Hepatic stellate cell (primary cell): Measurements from ENCODE around the gene MINDY3.
"Not testable (repeated sequence)": the region's sequence is repeated elsewhere in the genome, so short reads cannot be mapped to it uniquely, and the experiment has no call there.

Experiments used
- DNase-seq: peaks from one replicate; pipeline ENCODE4 v3.0.0; 2011; ENCODE audit warnings: low spot score

Gene MINDY3

GRCh38 chr10:15780353-15781135, 79.8 kb downstream of the MINDY3 start:
- DNase-seq = no peak

- peak; percentile 64 for DNase-seq
These were observed 84.8 kb downstream of the MINDY3 start for GRCh38 chr10:15775513-15775912.

GRCh38 chr10:15774534-15774933, 85.8 kb downstream of the MINDY3 start:
- not testable (repeated sequence) for DNase-seq

- DNase-seq = no peak
These were observed 95.3 kb downstream of the MINDY3 start for GRCh38 chr10:15764892-15765454.

- DNase-seq = no peak
These were observed 97.3 kb downstream of the MINDY3 start for GRCh38 chr10:15763006-15763405.

GRCh38 chr10:15762239-15762638, 98.1 kb downstream of the MINDY3 start:
- DNase-seq = not testable (repeated sequence)

GRCh38 chr10:15761224-15761623, 99.1 kb downstream of the MINDY3 start:
- not testable (repeated sequence) for DNase-seq

- no peak for DNase-seq
These were observed 99.6 kb downstream of the MINDY3 start for GRCh38 chr10:15760681-15761080.

- DNase-seq = no peak
These were observed 101.0 kb downstream of the MINDY3 start for GRCh38 chr10:15759265-15759664.

GRCh38 chr10:15758618-15759017, 101.7 kb downstream of the MINDY3 start:
- no peak for DNase-seq

- no peak for DNase-seq
These were observed 105.4 kb downstream of the MINDY3 start for GRCh38 chr10:15754937-15755336.

- no peak for DNase-seq
These were observed 109.3 kb downstream of the MINDY3 start for GRCh38 chr10:15751046-15751445.

- DNase-seq = no peak
These were observed 112.2 kb downstream of the MINDY3 start for GRCh38 chr10:15748126-15748525.

- DNase-seq = no peak
These were observed 112.7 kb downstream of the MINDY3 start for GRCh38 chr10:15747632-15748031.

- DNase-seq = no peak
These were observed 114.6 kb downstream of the MINDY3 start for GRCh38 chr10:15745751-15746150.

GRCh38 chr10:15744217-15744865, 116.0 kb downstream of the MINDY3 start:
- peak; percentile 37 for DNase-seq

- no peak for DNase-seq
These were observed 116.9 kb downstream of the MINDY3 start for GRCh38 chr10:15743443-15743842.

GRCh38 chr10:15742836-15743235, 117.5 kb downstream of the MINDY3 start:
- DNase-seq = no peak

GRCh38 chr10:15742102-15742501, 118.2 kb downstream of the MINDY3 start:
- no peak for DNase-seq

GRCh38 chr10:15741581-15741980, 118.7 kb downstream of the MINDY3 start:
- no peak for DNase-seq

GRCh38 chr10:15740261-15740660, 120.0 kb downstream of the MINDY3 start:
- DNase-seq = no peak

GRCh38 chr10:15739254-15739970, 120.9 kb downstream of the MINDY3 start:
- DNase-seq = no peak
